Upper lobe of right lung (tissue), 1 donor: ENCODE results near the gene ALDH1B1. TPM values are rescaled to one million over a fixed set of nuclear protein-coding genes. Genes with fewer than 3 reads are reported as not detected.
"Not testable (repeated sequence)": the region's sequence is repeated elsewhere in the genome, so short reads cannot be mapped to it uniquely, and the experiment has no call there.

Experiments
- ATAC-seq: fragments of 200-7000 bp; cut with Tn5 transposase; one replicate; pipeline ENCODE4 v1.9.1; 2020; ENCODE audit warnings: mild to moderate bottlenecking, moderate library complexity
- DNase-seq: peaks from one replicate; pipeline ENCODE4 v3.0.0-alpha.2; 2020
- H3K27ac ChIP-seq: fragments of 200-600 bp; one replicate; pipeline ENCODE4 v1.8.0; 2022
- H3K27me3 ChIP-seq: fragments of 200-600 bp; one replicate; pipeline ENCODE4 v1.8.0; 2022; ENCODE audit warnings: mild to moderate bottlenecking
- H3K36me3 ChIP-seq: fragments of 200-600 bp; one replicate; pipeline ENCODE4 v1.8.0; 2022
- H3K4me1 ChIP-seq: fragments of 200-600 bp; one replicate; pipeline ENCODE4 v1.8.0; 2022
- H3K4me3 ChIP-seq: fragments of 200-600 bp; one replicate; pipeline ENCODE4 v1.8.0; 2022; ENCODE audit warnings: mild to moderate bottlenecking
- H3K9me3 ChIP-seq: fragments of 200-600 bp; one replicate; pipeline ENCODE4 v1.8.0; 2022
- intact Hi-C: fragments of 100-400 bp; cut with DNase I; formaldehyde crosslinking; loops from one replicate; pipeline ENCODE4 v1.11.0; 2022
- total RNA-seq: library from RNA; stranded (reverse); fragmentation: NEBNext Ultra II Directional; extraction: Animal tissue kit (Norgen Biotek cat#: 25700); gene quantifications from one replicate; pipeline ENCODE4 v1.2.1, GENCODE V29; 2021
- TF ChIP-seq, protein P1 (sequence below): fragments of 200-600 bp; IDR thresholded peaks from one replicate; pipeline ENCODE4 v1.8.0; 2022; ENCODE audit warnings: antibody characterized with exemption
- donor health status: DM: no; HTN: yes; CAD: no; lungs with severe emphysema.

ALDH1B1 gene
- total RNA-seq, 1 donor from 2014 or later = 13.7 TPM

DNA sequence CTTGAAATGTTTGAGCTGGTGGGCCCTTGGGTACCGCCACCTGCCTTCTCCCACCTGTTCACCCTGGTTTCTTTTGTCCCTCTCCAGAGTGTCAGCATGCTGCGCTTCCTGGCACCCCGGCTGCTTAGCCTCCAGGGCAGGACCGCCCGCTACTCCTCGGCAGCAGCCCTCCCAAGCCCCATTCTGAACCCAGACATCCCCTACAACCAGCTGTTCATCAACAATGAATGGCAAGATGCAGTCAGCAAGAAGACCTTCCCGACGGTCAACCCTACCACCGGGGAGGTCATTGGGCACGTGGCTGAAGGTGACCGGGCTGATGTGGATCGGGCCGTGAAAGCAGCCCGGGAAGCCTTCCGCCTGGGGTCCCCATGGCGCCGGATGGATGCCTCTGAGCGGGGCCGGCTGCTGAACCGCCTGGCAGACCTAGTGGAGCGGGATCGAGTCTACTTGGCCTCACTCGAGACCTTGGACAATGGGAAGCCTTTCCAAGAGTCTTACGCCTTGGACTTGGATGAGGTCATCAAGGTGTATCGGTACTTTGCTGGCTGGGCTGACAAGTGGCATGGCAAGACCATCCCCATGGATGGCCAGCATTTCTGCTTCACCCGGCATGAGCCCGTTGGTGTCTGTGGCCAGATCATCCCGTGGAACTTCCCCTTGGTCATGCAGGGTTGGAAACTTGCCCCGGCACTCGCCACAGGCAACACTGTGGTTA is 3.3 kb downstream of the ALDH1B1 start:
- peaks cover 12% of the 10 kb centered on the region for H3K4me1 ChIP-seq
- H3K4me3 ChIP-seq = no peak overlapping the region
- peaks cover 11% of the 10 kb centered on the region for H3K36me3 ChIP-seq
- no peaks in the 10 kb centered on the region for H3K27me3 ChIP-seq
- H3K9me3 ChIP-seq = no peaks in the 10 kb centered on the region
- ATAC-seq (no peak), DNase-seq (no peak)
- intact Hi-C loops = no loop called here
- no peak overlapping the region for H3K27ac ChIP-seq
- TF ChIP-seq, protein P1, sequence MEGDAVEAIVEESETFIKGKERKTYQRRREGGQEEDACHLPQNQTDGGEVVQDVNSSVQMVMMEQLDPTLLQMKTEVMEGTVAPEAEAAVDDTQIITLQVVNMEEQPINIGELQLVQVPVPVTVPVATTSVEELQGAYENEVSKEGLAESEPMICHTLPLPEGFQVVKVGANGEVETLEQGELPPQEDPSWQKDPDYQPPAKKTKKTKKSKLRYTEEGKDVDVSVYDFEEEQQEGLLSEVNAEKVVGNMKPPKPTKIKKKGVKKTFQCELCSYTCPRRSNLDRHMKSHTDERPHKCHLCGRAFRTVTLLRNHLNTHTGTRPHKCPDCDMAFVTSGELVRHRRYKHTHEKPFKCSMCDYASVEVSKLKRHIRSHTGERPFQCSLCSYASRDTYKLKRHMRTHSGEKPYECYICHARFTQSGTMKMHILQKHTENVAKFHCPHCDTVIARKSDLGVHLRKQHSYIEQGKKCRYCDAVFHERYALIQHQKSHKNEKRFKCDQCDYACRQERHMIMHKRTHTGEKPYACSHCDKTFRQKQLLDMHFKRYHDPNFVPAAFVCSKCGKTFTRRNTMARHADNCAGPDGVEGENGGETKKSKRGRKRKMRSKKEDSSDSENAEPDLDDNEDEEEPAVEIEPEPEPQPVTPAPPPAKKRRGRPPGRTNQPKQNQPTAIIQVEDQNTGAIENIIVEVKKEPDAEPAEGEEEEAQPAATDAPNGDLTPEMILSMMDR = no peak

DNA sequence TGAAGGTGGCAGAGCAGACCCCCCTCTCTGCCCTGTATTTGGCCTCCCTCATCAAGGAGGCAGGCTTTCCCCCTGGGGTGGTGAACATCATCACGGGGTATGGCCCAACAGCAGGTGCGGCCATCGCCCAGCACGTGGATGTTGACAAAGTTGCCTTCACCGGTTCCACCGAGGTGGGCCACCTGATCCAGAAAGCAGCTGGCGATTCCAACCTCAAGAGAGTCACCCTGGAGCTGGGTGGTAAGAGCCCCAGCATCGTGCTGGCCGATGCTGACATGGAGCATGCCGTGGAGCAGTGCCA is 3.8 kb downstream of the ALDH1B1 start:
- H3K27ac ChIP-seq = no peak overlapping the region
- H3K27me3 ChIP-seq = no peaks in the 10 kb centered on the region
- H3K36me3 ChIP-seq = peaks cover 11% of the 10 kb centered on the region
- peaks cover 12% of the 10 kb centered on the region for H3K4me1 ChIP-seq
- intact Hi-C loops = no loop called here
- ATAC-seq = no peak
- no peaks in the 10 kb centered on the region for H3K9me3 ChIP-seq
- H3K4me3 ChIP-seq = no peak overlapping the region
- DNase-seq = no peak
- TF ChIP-seq, protein P1 = no peak

DNA sequence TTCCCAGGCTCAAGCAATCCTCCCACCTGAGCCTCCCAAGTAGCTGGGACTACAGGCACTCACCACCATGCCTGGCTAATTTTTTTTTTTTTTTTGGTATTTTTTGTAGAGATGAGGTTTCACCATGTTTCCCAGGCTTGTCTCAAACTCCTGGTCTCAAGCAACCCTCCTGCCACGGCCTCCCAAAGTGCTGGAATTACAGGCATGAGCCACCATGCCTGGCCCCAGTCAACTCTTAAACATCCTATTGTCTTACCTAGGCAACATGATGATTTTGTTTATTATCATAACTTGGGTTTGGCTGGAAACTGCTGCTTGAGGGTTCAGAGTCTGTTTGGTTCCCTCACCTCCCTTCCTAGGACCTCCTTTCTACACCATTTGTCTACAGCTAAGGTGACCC is 6.7 kb downstream of the ALDH1B1 start:
- H3K9me3 ChIP-seq, H3K27ac ChIP-seq, ATAC-seq, intact Hi-C loops, H3K27me3 ChIP-seq, DNase-seq, H3K4me3 ChIP-seq, H3K4me1 ChIP-seq: not testable (repeated sequence)
- H3K36me3 ChIP-seq = peaks cover 11% of the 10 kb centered on the region

DNA sequence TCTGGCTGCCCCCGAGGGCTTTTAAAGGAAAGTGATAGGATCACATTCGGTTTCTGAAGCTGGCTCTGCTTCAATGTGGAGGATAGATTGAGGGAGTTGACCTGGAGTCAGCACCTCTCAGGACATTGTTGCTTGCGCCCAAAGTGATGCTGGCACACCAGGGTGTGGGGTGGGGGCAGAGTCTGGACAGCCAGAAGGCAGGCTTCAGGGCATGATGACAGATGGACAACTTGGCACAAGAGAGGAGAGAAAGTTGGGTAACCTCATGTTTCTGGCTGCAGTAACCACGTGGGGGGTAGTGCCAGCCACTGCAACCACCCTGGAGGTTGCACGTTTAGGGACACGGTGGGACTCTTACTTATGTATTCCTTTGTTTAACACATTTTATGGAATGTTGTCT is 9.5 kb downstream of the ALDH1B1 start:
- H3K4me1 ChIP-seq = peaks cover 4% of the 10 kb centered on the region
- intact Hi-C loops = no loop called here
- no peaks in the 10 kb centered on the region for H3K36me3 ChIP-seq
- H3K27me3 ChIP-seq = peaks cover 18% of the 10 kb centered on the region
- H3K9me3 ChIP-seq = no peaks in the 10 kb centered on the region
- ATAC-seq = no peak
- TF ChIP-seq, protein P1 = no peak
- no peak for DNase-seq
- no peak overlapping the region for H3K27ac ChIP-seq
- H3K4me3 ChIP-seq = no peak overlapping the region

DNA sequence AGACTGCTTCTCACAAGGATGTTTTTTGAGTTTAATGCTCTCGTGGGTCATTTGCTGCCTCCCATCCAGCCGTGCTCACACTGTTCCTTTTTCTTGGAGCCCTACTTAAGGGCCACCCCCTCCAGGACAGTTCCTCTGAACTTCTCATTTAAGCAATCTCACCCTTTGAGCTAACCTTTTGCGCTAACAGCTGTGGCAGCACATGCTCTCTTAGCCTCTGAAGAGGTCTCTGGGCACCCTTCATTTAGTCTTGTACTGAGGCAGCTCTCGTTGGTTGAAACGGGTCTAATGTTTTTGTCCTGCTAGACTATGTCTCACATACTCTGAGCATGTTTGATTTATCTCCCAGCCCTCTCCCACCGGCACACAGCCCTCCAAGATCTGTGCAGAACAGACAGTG is 11.8 kb downstream of the ALDH1B1 start:
- no peaks in the 10 kb centered on the region for H3K9me3 ChIP-seq
- H3K27me3 ChIP-seq = peaks cover 18% of the 10 kb centered on the region
- H3K27ac ChIP-seq = no peak overlapping the region
- TF ChIP-seq, protein P1 = no peak
- no peak overlapping the region for H3K4me3 ChIP-seq
- DNase-seq = no peak
- peaks cover 4% of the 10 kb centered on the region for H3K4me1 ChIP-seq
- ATAC-seq = no peak
- H3K36me3 ChIP-seq = no peaks in the 10 kb centered on the region
- intact Hi-C loops = no loop called here

DNA sequence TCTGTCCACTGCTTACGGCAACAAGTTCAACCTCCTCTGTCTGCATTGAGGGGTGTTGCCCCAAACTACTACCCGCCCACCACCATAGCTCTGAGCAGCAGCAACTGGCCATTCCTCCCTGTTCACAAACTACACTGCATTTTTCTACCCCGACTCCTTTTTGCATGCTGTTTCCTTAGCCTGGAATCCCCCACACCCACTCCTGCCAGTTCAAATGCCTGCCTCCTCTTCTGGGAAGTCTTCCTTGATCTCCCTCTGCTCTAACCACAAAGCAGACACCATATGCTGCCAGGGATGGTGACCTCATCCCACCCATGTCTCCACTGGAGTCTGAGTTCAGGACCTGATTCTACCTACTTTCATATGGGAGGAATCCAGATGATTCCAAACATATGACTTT is 13.3 kb downstream of the ALDH1B1 start:
- no peak for DNase-seq

More for the DNA sequence above, 13.3 kb downstream of the ALDH1B1 start:
- Histone ChIP-seq H3K27ac (no peak overlapping the region), H3K36me3 (no peaks in the 10 kb centered on the region), H3K9me3 (no peaks in the 10 kb centered on the region), H3K27me3 (peaks cover 18% of the 10 kb centered on the region), H3K4me3 (no peak overlapping the region), H3K4me1 (no peaks in the 10 kb centered on the region)
- ATAC-seq = no peak
- intact Hi-C loops = no loop called here
- TF ChIP-seq, protein P1 = no peak
